Naive thymus-derived CD8-positive, alpha-beta T cell (primary cell): ENCODE data around the gene HIP1R. TPM values are rescaled to one million over a fixed set of nuclear protein-coding genes. Genes with fewer than 3 reads are reported as not detected.

Experiments
- ATAC-seq, 2 donors: fragments of 150-1000 bp; cut with Tn5 transposase in 1 of 2; sonication (Bioruptor Pico), chemical (Tn5 transposase) in 1 of 2; 1 replicate in 1 of 2; 2 replicates in 1 of 2; pipeline ENCODE4 v1.10.0; 2021; ENCODE audit warnings: mild to moderate bottlenecking in 2 of 2, moderate library complexity in 2 of 2
- POLR2A ChIA-PET: fragments of 350-600 bp; sonication (Branson Sonifier 250); formaldehyde crosslinking; loops from one replicate; lab custom pipeline; 2021; ENCODE audit warnings: antibody characterized with exemption; lab: Charles Lee
- DNase-seq, 10 donors: peaks; one replicate each; pipeline versions ENCODE4 v3.0.0 to v3.0.0-alpha.2; 2020 to 2022
- H3K27ac Mint-ChIP-seq, 10 donors: one replicate each; pipeline ENCODE4 v1.8.0; 2020 to 2022; ENCODE audit warnings: mild to moderate bottlenecking in 10 of 10, mixed read lengths in 10 of 10, moderate library complexity in 4 of 10, inconsistent platforms in 1 of 10
- H3K27me3 Mint-ChIP-seq, 5 donors: one replicate each; pipeline ENCODE4 v1.8.0; 2021 to 2022; ENCODE audit warnings: mixed read lengths in 5 of 5
- H3K36me3 Mint-ChIP-seq, 3 donors: one replicate each; pipeline ENCODE4 v1.8.0; 2020 to 2022; ENCODE audit warnings: mixed read lengths in 3 of 3, mild to moderate bottlenecking in 2 of 3, inconsistent platforms in 1 of 3
- H3K4me1 Mint-ChIP-seq, 4 donors: one replicate each; pipeline ENCODE4 v1.8.0; 2021 to 2022; ENCODE audit warnings: mixed read lengths in 4 of 4
- H3K4me3 Mint-ChIP-seq, 10 donors: one replicate each; pipeline ENCODE4 v1.8.0; 2020 to 2022; ENCODE audit warnings: mild to moderate bottlenecking in 10 of 10, mixed read lengths in 10 of 10, moderate library complexity in 6 of 10, inconsistent platforms in 1 of 10
- H3K9me3 Mint-ChIP-seq, 9 donors: one replicate each; pipeline ENCODE4 v1.8.0; 2020 to 2022; ENCODE audit warnings: mixed read lengths in 9 of 9, mild to moderate bottlenecking in 3 of 9, inconsistent platforms in 1 of 9, moderate library complexity in 1 of 9
- polyA plus RNA-seq, 3 donors: library from polyadenylated mRNA; unstranded; fragments of 300-500 nt; fragmentation: Illumina TruSeq; gene quantifications; one replicate each; pipeline ENCODE4 v1.2.3, GENCODE V29; 2021
- total RNA-seq, 8 experiments: library from RNA in 2 of 8; stranded (reverse) in 2 of 8; gene quantifications; one replicate each; pipeline ENCODE4 v1.2.3 and lab custom pipeline; 2021 to 2026

Gene HIP1R
- total and polyA plus RNA-seq, 5 experiments from 2014 or later: 4.7 to 144 (median 16.7) TPM

- no peak for DNase-seq
- POLR2A ChIA-PET: interaction anchor here (0.6 kb wide), 1 partner anchor 432 kb away, joined by 3 read pairs; no protein-coding TSS in a partner anchor
- Mint-ChIP-seq H3K9me3 (no peaks in the 10 kb centered on the region), H3K27me3 (no peaks in the 10 kb centered on the region), H3K4me3 (no peak overlapping the region), H3K27ac (no peak overlapping the region), H3K4me1 (no peaks in the 10 kb centered on the region), H3K36me3 (peaks cover 0 to 37% (median 0%) of the 10 kb centered on the region in 3 donors)
- ATAC-seq: no peak
Observed at GRCh38 chr12:122851820-122852219, 16.6 kb downstream of the HIP1R start.

- Mint-ChIP-seq H3K27ac (peak overlapping the region in 3 of 10 donors; percentile 8 to 37 (median 29)), H3K9me3 (no peaks in the 10 kb centered on the region), H3K4me1 (no peaks in the 10 kb centered on the region), H3K27me3 (no peaks in the 10 kb centered on the region), H3K4me3 (no peak overlapping the region), H3K36me3 (peaks cover 0 to 41% (median 0%) of the 10 kb centered on the region in 3 donors)
- ATAC-seq (no peak), DNase-seq (no peak)
- POLR2A ChIA-PET: interaction anchor here (1.2 kb wide), 1 partner anchor 8 kb away, joined by 3 read pairs; no protein-coding TSS in a partner anchor
Observed at GRCh38 chr12:122852336-122853275, 17.3 kb downstream of the HIP1R start.

GRCh38 chr12:122853582-122854245 lies 18.5 kb downstream of the HIP1R start:
- peak overlapping the region in 2 of 10 donors; percentile 48 to 49 for H3K27ac Mint-ChIP-seq
- H3K36me3 Mint-ChIP-seq: peaks cover 0 to 40% (median 0%) of the 10 kb centered on the region in 3 donors
- POLR2A ChIA-PET: interaction anchor here (1.2 kb wide), 1 partner anchor 9 kb away, joined by 3 read pairs; no protein-coding TSS in a partner anchor
- no peaks in the 10 kb centered on the region for H3K4me1 Mint-ChIP-seq
- peak overlapping the region in 1 of 10 donors; percentile 22 for H3K4me3 Mint-ChIP-seq
- no peaks in the 10 kb centered on the region for H3K27me3 Mint-ChIP-seq
- ATAC-seq (no peak), DNase-seq (no peak)
- H3K9me3 Mint-ChIP-seq: no peaks in the 10 kb centered on the region

- Mint-ChIP-seq H3K4me3 (no peak overlapping the region), H3K9me3 (no peaks in the 10 kb centered on the region), H3K27ac (no peak overlapping the region), H3K27me3 (no peaks in the 10 kb centered on the region), H3K4me1 (peaks cover 0 to 4% (median 0%) of the 10 kb centered on the region in 4 donors), H3K36me3 (peaks cover 0 to 43% (median 0%) of the 10 kb centered on the region in 3 donors)
- POLR2A ChIA-PET: no interaction called here
- DNase-seq (no peak), ATAC-seq (no peak)
Observed at GRCh38 chr12:122854554-122854953, 19.3 kb downstream of the HIP1R start.

GRCh38 chr12:122855071-122855829 lies 20.0 kb downstream of the HIP1R start:
- no peaks in the 10 kb centered on the region for H3K9me3 Mint-ChIP-seq
- POLR2A ChIA-PET: interaction anchor here (0.6 kb wide), 1 partner anchor 602 kb away, joined by 4 read pairs; no protein-coding TSS in a partner anchor
- peak overlapping the region in 1 of 10 donors; percentile 24 for H3K4me3 Mint-ChIP-seq
- H3K4me1 Mint-ChIP-seq: peaks cover 0 to 11% (median 4%) of the 10 kb centered on the region in 4 donors
- DNase-seq (no peak), ATAC-seq (no peak)
- peaks cover 0 to 40% (median 0%) of the 10 kb centered on the region in 3 donors for H3K36me3 Mint-ChIP-seq
- no peaks in the 10 kb centered on the region for H3K27me3 Mint-ChIP-seq
- H3K27ac Mint-ChIP-seq: peak overlapping the region in 1 of 10 donors; percentile 37

- DNase-seq (no peak), ATAC-seq (no peak)
- H3K27ac Mint-ChIP-seq: peak overlapping the region in 3 of 10 donors; percentile 18 to 71 (median 37)
- no peaks in the 10 kb centered on the region for H3K27me3 Mint-ChIP-seq
- peaks cover 0 to 12% (median 5%) of the 10 kb centered on the region in 4 donors for H3K4me1 Mint-ChIP-seq
- H3K9me3 Mint-ChIP-seq: no peaks in the 10 kb centered on the region
- no peak overlapping the region for H3K4me3 Mint-ChIP-seq
- peaks cover 0 to 36% (median 0%) of the 10 kb centered on the region in 3 donors for H3K36me3 Mint-ChIP-seq
- POLR2A ChIA-PET: interaction anchor here (0.6 to 1.5 kb wide), 5 partner anchors 10 to 603 kb away, joined by 3 to 4 read pairs (median 3); partner anchors contain the start of gene ABCB9
Observed at GRCh38 chr12:122855928-122856831, 20.9 kb downstream of the HIP1R start.

GRCh38 chr12:122856999-122857671 lies 21.9 kb downstream of the HIP1R start:
- POLR2A ChIA-PET: interaction anchor here (0.8 to 1.5 kb wide), 3 partner anchors 11 to 111 kb away, joined by 3 to 4 read pairs (median 3); partner anchors contain the start of gene ABCB9
- no peak for DNase-seq
- ATAC-seq: no peak
- Mint-ChIP-seq H3K9me3 (no peaks in the 10 kb centered on the region), H3K27me3 (no peaks in the 10 kb centered on the region), H3K4me3 (no peak overlapping the region), H3K36me3 (peaks cover 0 to 35% (median 0%) of the 10 kb centered on the region in 3 donors), H3K4me1 (peaks cover 0 to 12% (median 6%) of the 10 kb centered on the region in 4 donors), H3K27ac (peak overlapping the region in 2 of 10 donors; percentile 35 to 42)

- no peak overlapping the region for H3K27ac Mint-ChIP-seq
- no peak for ATAC-seq
- no peaks in the 10 kb centered on the region for H3K9me3 Mint-ChIP-seq
- H3K36me3 Mint-ChIP-seq: peaks cover 0 to 27% (median 0%) of the 10 kb centered on the region in 3 donors
- no peak for DNase-seq
- H3K4me3 Mint-ChIP-seq: no peak overlapping the region
- H3K4me1 Mint-ChIP-seq: peaks cover 0 to 12% (median 8%) of the 10 kb centered on the region in 4 donors
- POLR2A ChIA-PET: interaction anchor here (0.6 kb wide), 1 partner anchor 39 kb away, joined by 4 read pairs; no protein-coding TSS in a partner anchor
- H3K27me3 Mint-ChIP-seq: no peaks in the 10 kb centered on the region
Observed at GRCh38 chr12:122858171-122858570, 22.9 kb downstream of the HIP1R start.

GRCh38 chr12:122858591-122859302 lies 23.5 kb downstream of the HIP1R start:
- peaks cover 0 to 12% (median 8%) of the 10 kb centered on the region in 4 donors for H3K4me1 Mint-ChIP-seq
- H3K36me3 Mint-ChIP-seq: peaks cover 0 to 27% (median 0%) of the 10 kb centered on the region in 3 donors
- H3K9me3 Mint-ChIP-seq: no peaks in the 10 kb centered on the region
- H3K27ac Mint-ChIP-seq: peak overlapping the region in 3 of 10 donors; percentile 44 to 76 (median 48)
- DNase-seq (no peak), ATAC-seq (no peak)
- POLR2A ChIA-PET: interaction anchor here (0.6 to 1.9 kb wide), 5 partner anchors 13 to 94 kb away, joined by 3 to 11 read pairs (median 5); partner anchors contain the start of gene HIP1R
- H3K4me3 Mint-ChIP-seq: no peak overlapping the region
- H3K27me3 Mint-ChIP-seq: no peaks in the 10 kb centered on the region
